Superior temporal gyrus (tissue), 1 donor: ENCODE measurements around the gene BDKRB2.

Source experiments
- DNase-seq: peaks from one replicate; pipeline ENCODE4 v3.0.0-alpha.2; 2016; ENCODE audit errors: extremely low spot score

BDKRB2 gene

DNA sequence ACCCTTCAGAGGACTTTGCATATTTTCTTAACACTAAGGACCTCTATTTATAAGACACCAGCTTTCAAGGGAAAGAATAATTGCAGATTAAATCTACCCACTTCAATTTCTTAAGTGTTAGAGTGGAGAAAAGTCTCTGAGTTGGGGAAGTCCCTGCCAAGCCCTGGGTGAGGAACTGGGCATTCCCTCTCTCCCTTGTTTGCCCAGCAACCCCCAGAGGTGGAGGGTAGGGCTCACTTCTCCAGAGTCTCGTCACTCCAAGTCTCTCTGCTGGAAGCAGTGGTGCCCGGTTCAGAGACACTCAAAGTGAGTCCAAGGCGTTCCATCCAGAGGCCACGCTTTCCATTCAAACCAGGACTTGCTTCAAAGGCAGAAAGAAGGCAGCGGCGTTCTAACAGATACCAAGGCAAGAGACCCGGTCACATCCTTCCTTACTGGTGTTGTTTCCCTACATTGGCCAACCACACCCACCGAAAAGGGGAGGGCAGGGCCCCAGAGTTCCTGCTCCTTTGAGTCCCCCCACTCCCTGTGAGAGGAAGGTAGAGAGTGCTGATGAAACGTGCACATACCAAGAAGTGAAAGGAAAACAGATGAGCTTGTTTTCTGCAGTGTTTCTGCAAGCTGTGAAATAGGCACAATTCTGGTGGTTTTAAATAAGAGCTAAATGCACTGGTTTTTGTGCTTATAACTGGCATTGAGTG lies 6.1 kb upstream of the BDKRB2 start:
- DNase-seq: no peak

GRCh38 chr14:96201157-96201556 lies 3.5 kb upstream of the BDKRB2 start:
- no peak for DNase-seq

DNA sequence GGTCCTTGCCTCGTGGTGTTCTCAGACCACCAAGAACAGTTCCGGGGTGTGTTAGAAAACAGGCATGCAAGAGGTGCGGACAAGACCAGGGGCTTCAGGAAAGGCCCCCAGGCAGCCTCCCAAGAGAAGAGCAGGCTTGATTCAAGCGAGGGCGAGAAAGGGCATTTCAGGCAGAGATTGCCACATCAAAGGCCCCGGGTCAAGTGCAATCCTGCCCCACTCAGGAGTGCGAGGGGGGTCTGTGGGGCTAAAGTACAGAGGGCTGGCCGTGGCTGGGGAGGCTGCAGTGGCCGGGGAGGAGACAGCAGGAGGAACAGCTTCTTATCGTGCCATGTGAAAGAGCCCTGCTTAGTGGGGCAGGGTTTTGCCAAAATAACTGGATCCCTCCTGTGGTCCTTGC lies 2.7 kb upstream of the BDKRB2 start:
- no peak for DNase-seq

- no peak for DNase-seq
These were observed 2.1 kb upstream of the BDKRB2 start for GRCh38 chr14:96202441-96203094.

DNA sequence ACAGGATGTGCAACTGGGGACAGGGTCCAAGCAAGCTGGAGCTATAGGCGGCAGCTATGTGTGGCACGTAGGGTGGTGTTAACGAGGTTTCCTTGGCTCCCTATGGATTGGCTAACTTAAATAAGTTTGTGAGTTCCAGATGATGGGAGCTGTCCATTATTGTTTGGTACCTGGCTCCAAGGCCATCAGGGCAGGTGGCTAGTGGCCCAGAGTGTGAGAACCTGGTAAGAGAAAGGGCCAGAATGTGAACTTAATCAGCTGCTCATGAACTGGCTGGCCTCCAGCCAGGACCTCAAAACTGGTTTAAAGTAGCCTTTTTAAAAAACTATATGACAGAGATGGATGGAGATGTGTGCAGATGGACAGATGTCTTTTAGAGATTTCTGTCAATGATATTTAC lies 1.5 kb upstream of the BDKRB2 start:
- no peak for DNase-seq

- no peak for DNase-seq
These were observed 1.0 kb upstream of the BDKRB2 start for GRCh38 chr14:96203635-96204034.

- DNase-seq: no peak
These were observed 679 bp downstream of the BDKRB2 start for GRCh38 chr14:96205059-96205977.

- DNase-seq: no peak
These were observed 1.3 kb downstream of the BDKRB2 start for GRCh38 chr14:96205978-96206360.

- DNase-seq: no peak
These were observed 1.8 kb downstream of the BDKRB2 start for GRCh38 chr14:96206461-96206860.

DNA sequence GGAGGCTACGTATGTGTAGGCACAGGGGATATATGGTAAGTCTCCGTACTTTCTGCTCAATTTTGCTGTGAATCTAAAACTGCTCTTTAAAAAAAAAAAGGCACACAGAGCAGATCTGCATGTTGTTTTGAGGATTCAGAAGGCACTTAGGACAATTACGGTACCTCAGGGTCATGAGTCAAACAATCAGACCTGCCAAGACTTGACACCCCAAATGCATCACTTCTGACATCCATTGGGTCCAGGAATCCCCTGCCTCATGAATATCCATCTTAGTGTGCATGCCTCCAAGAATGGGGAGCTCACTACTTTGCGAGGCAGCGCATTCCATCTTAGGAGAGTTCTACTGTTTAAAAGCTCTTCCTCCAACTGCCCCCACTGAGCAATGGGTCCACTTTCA lies 3.0 kb downstream of the BDKRB2 start:
- no peak for DNase-seq

DNA sequence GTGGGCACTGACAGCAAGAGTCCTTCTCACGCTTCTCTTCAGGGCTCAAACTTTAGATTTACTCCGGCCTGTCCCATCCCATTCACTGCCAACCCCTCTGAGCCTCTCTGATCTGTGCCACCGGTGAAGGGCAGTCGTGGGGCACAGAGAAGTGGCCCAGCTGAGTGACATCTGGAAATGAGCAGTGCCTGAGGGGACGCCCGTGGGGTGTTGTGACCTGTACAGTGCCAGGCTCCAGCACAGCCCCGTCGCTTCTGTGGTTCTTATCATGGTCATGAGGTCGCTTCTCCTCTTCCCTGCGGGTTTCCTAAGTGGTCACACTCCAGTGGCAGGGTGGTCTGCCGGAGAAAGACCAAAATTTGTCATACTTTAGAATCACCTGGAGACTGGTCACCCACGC lies 4.1 kb downstream of the BDKRB2 start:
- no peak for DNase-seq

GRCh38 chr14:96212140-96212539 lies 7.5 kb downstream of the BDKRB2 start:
- no peak for DNase-seq

DNA sequence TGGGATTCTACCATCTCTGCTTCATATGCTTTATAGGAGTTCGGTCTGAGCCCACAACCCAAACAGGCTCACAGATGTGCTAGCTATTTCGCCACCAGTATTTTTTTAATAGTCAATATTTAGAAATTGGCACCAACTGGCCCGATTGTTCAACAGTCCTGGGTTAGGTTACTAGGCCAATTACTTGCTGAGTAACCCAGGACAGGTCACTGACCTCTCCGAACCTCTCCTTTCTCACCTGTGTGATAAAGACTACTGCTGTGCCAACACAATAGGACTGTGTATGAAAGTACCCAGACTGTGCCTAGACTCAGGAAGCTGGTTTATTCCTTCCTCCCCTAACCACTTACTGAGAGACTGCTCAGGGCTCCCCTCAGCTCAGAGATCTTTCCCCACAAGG lies 8.3 kb downstream of the BDKRB2 start:
- no peak for DNase-seq

- DNase-seq: no peak
These were observed 9.3 kb downstream of the BDKRB2 start for GRCh38 chr14:96213871-96214465.

DNA sequence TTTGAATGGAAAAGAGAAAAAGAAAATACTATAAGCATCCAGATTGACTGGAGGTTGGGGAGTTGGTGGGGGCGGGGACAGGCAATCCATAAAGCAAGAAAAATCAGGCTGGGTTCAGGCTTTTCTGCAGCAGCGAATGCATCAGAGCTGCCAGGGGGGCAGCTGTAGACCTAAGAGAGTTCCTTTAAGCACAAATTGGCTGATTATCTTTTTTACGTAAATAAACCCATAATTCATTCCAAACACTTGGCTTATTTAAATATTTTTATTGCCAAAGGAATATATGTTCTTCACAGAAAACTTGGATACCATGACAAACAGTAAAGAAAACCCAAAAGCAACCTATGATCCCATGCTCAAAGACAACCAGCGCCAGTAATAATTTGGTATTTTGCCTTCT lies 10.2 kb downstream of the BDKRB2 start:
- DNase-seq: no peak

- DNase-seq: no peak
These were observed 11.0 kb downstream of the BDKRB2 start for GRCh38 chr14:96215452-96216244.

DNA sequence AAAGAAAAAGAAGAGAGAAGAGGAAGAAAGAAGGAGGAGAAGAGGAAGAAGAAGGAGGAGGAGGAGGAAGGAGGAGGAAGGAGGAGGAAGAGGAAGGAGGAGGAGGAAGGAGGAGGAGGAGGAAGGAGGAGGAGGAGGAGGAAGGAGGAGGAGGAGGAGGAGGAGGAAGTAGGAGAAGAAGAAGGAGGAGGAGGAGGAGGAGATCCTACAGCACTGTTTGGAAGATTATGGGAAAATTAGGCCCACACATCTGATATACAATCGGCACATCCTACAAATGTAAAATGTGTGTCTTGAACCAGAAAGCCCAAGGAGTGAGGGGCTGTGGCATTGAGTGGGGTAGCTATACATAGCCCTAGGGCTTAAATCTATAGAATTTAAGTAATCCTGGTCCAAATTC lies 12.0 kb downstream of the BDKRB2 start:
- no peak for DNase-seq

DNA sequence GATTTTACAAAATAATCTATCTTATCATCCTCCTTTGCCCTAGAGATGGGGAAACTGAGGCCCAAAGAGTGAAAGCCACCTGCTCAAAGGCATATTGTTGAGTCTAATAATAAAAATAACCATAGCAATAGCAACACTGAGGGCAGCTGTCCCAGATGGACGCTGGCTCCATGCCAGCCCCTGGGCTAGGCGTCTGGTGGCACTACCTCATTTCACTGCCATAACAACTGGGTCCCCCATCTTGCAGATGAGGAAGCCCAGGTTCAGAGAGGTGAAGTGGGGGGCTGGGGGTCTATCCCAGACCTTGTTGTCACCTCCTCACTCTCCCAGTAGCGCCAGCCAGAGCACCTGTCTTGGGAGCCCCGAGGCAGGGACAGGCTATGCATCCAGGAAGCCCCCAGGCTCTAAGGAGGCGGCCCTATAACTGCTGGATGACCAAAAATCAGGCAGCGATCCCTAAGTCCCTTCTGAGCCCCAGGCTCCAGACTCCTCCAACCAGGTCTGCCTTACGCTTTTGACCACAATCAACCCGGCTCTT lies 12.8 kb downstream of the BDKRB2 start:
- DNase-seq: no peak

DNA sequence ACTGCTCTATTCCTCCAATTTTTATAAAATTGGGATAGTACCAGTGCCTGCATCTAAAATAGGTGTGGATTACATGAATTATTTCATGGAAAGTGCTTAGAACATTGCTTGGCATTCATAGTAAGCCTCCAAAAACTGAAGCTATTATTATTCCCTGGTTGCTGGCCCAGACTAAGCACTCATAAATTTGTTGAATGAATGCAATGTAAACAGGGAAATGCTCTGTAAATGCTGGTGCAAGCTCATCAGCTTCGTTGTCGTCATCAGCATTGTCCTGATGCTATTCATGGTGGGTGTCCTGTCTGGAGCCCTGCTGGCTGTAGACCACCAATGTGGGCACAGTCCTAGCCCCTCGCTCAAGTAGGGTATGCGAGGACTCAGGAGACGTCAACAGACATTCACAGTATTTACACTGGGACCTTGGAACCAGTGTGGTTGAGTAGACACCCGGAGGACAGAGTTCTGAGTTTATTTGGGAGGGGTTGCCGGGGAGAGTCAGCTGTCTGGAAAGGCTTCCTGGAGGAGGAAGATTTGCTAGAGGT lies 16.5 kb downstream of the BDKRB2 start:
- DNase-seq: no peak

DNA sequence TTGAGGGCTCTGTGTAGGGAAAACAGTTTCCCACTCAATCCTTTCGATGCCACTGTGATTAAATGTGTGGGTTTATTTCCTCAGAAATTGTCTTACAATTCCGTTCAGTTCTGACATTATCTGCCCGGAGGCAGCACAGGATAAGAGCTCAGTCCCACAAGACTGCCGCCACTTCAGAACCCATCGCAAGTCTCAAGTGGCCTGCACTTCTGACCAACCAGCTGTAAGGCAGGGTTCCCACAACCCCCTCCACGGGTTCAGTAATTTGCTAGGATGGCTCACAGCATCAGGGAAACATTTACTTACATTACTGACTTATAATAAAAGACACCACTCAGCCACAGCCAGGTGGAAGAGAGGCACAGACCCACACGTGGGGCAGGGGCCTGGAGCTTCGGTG lies 17.2 kb downstream of the BDKRB2 start:
- no peak for DNase-seq
